SK-N-SH treated with all-trans-retinoic acid at 6 μM for 48 hours (cell line): Measurements from ENCODE around the gene GPX4.

Source experiments
- BACH2 ChIP-seq: fragments of 250-450 bp; sonication (Bioruptor Pico); IDR thresholded peaks from 2 replicates; pipeline ENCODE4 v1.9.0; 2021; ENCODE audit warnings: mild to moderate bottlenecking, borderline replicate concordance
- CSRNP3 ChIP-seq: fragments of 250-450 bp; sonication (Bioruptor Pico); IDR thresholded peaks from 2 replicates; pipeline ENCODE4 v1.5.1; 2021; ENCODE audit warnings: mild to moderate bottlenecking, moderate library complexity
- ESRRG ChIP-seq: fragments of 250-450 bp; sonication (Bioruptor Pico); IDR thresholded peaks from 2 replicates; pipeline ENCODE4 v1.6.1; 2021; ENCODE audit warnings: mild to moderate bottlenecking
- RARB ChIP-seq: fragments of 250-450 bp; sonication (Bioruptor Pico); IDR thresholded peaks from 2 replicates; pipeline ENCODE4 v1.8.0; 2021; ENCODE audit warnings: mild to moderate bottlenecking, moderate library complexity
- SNAI2 ChIP-seq: fragments of 250-450 bp; sonication (Bioruptor Pico); IDR thresholded peaks from 2 replicates; pipeline ENCODE4 v1.5.0; 2020; ENCODE audit warnings: mild to moderate bottlenecking, moderate library complexity
- TCF4 ChIP-seq: fragments of 250-450 bp; sonication (Bioruptor Pico); IDR thresholded peaks from 2 replicates; pipeline ENCODE4 v1.8.0; 2021; ENCODE audit warnings: mild to moderate bottlenecking, moderate library complexity, borderline replicate concordance
- TOX ChIP-seq: fragments of 250-450 bp; sonication (Bioruptor Pico); IDR thresholded peaks from 2 replicates; pipeline ENCODE4 v1.8.0; 2021; ENCODE audit warnings: mild to moderate bottlenecking, moderate library complexity, borderline replicate concordance
- ZFP3 ChIP-seq: fragments of 250-450 bp; sonication (Bioruptor Pico); IDR thresholded peaks from 2 replicates; pipeline ENCODE4 v1.5.0; 2020; ENCODE audit warnings: mild to moderate bottlenecking, moderate library complexity
- ZFP30 ChIP-seq: fragments of 450-650 bp; formaldehyde crosslinking; IDR thresholded peaks from 2 replicates; pipeline ENCODE4 v1.5.0; 2022; ENCODE audit warnings: mild to moderate bottlenecking, moderate library complexity
- TF ChIP-seq, protein P1 (sequence below): fragments of 250-450 bp; sonication (Bioruptor Pico); IDR thresholded peaks from 2 replicates; pipeline ENCODE4 v1.8.0; 2020; ENCODE audit warnings: mild to moderate bottlenecking, moderate library complexity, borderline replicate concordance
- TF ChIP-seq, protein P2 (sequence below): fragments of 250-450 bp; sonication (Bioruptor Pico); IDR thresholded peaks from 2 replicates; pipeline ENCODE4 v1.5.1; 2020; ENCODE audit warnings: low read depth, mild to moderate bottlenecking, moderate library complexity

- no peak for TF ChIP-seq ESRRG (CRISPR knock-in tag)
- TF ChIP-seq, protein P1, sequence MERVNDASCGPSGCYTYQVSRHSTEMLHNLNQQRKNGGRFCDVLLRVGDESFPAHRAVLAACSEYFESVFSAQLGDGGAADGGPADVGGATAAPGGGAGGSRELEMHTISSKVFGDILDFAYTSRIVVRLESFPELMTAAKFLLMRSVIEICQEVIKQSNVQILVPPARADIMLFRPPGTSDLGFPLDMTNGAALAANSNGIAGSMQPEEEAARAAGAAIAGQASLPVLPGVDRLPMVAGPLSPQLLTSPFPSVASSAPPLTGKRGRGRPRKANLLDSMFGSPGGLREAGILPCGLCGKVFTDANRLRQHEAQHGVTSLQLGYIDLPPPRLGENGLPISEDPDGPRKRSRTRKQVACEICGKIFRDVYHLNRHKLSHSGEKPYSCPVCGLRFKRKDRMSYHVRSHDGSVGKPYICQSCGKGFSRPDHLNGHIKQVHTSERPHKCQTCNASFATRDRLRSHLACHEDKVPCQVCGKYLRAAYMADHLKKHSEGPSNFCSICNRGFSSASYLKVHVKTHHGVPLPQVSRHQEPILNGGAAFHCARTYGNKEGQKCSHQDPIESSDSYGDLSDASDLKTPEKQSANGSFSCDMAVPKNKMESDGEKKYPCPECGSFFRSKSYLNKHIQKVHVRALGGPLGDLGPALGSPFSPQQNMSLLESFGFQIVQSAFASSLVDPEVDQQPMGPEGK, result no peak
- TF ChIP-seq ZFP30 (CRISPR knock-in tag), result no peak
- TF ChIP-seq CSRNP3, result no peak
- TF ChIP-seq ZFP3 (CRISPR knock-in tag), result no peak
- no peak for TF ChIP-seq TOX (CRISPR knock-in tag)
- no peak for TF ChIP-seq TCF4 (CRISPR knock-in tag)
- TF ChIP-seq RARB (CRISPR knock-in tag), result no peak
- TF ChIP-seq, protein P2, sequence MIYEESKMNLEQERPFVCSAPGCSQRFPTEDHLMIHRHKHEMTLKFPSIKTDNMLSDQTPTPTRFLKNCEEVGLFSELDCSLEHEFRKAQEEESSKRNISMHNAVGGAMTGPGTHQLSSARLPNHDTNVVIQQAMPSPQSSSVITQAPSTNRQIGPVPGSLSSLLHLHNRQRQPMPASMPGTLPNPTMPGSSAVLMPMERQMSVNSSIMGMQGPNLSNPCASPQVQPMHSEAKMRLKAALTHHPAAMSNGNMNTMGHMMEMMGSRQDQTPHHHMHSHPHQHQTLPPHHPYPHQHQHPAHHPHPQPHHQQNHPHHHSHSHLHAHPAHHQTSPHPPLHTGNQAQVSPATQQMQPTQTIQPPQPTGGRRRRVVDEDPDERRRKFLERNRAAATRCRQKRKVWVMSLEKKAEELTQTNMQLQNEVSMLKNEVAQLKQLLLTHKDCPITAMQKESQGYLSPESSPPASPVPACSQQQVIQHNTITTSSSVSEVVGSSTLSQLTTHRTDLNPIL, result no peak
- no peak for TF ChIP-seq BACH2
- no peak for TF ChIP-seq SNAI2 (CRISPR knock-in tag)
These were observed 30.6 kb downstream of the GPX4 start for GRCh38 chr19:1134431-1134830.
